HEK293 (cell line): ENCODE data around the gene NEURL1.
A peak's percentile ranks its signal among the peaks of the same experiment; 100 is the strongest.

Experiments
- CTCF ChIA-PET: fragments of 350-600 bp; formaldehyde crosslinking; extraction: SDS; loops from one replicate; lab custom pipeline; 2021; ENCODE audit warnings: antibody characterized with exemption; lab: Yijun Ruan, JAX
- POLR2A ChIA-PET: fragments of 300-600 bp; formaldehyde crosslinking; extraction: SDS; loops from one replicate; lab custom pipeline; 2020; ENCODE audit warnings: antibody characterized with exemption, inconsistent platforms; lab: Yijun Ruan, JAX
- H3K27ac ChIP-seq: fragments of 200-500 bp; sonication (Bioruptor generic); 2 replicates; pipeline ENCODE4 v1.5.1; 2014; ENCODE audit warnings: low read depth, low read length, control low read depth, inconsistent platforms; ENCODE audit errors: extremely low read depth
- H3K36me3 ChIP-seq, 2 experiments: fragments of 200-500 bp in 1 of 2; sonication (Bioruptor generic) in 1 of 2; 1 replicate in 1 of 2; 2 replicates in 1 of 2; pipeline ENCODE4 v1.5.1; 2014 to 2017; ENCODE audit warnings: inconsistent platforms in 2 of 2, low read length in 2 of 2; ENCODE audit not compliant: control insufficient read depth in 2 of 2, insufficient read depth in 1 of 2
- H3K4me1 ChIP-seq: fragments of 200-500 bp; sonication (Bioruptor generic); 2 replicates; pipeline ENCODE4 v1.5.1; 2014; ENCODE audit warnings: mild to moderate bottlenecking, low read length, inconsistent platforms; ENCODE audit not compliant: control insufficient read depth, insufficient read depth
- H3K4me3 ChIP-seq: 2 replicates; pipeline ENCODE4 v1.5.1; 2011; ENCODE audit warnings: low read depth, mild to moderate bottlenecking, control low read depth, low read length, moderate library complexity
- H3K9me3 ChIP-seq: fragments of 200-500 bp; sonication (Bioruptor generic); 2 replicates; pipeline ENCODE4 v1.5.1; 2014; ENCODE audit warnings: low read depth, low read length, inconsistent platforms; ENCODE audit not compliant: control insufficient read depth, insufficient read depth
- BCL11A ChIP-seq: fragments of 450-650 bp; formaldehyde crosslinking; IDR thresholded peaks from 2 replicates; pipeline ENCODE4 v1.5.1; 2016; ENCODE audit warnings: low read depth, missing biosample characterization, missing genetic modification characterization
- CTCF ChIP-seq: fragments of 450-650 bp; formaldehyde crosslinking; IDR thresholded peaks from 2 replicates; pipeline ENCODE4 v1.5.1; 2016; ENCODE audit warnings: missing biosample characterization, missing genetic modification characterization
- KLF1 ChIP-seq: fragments of 450-650 bp; formaldehyde crosslinking; IDR thresholded peaks from 2 replicates; pipeline ENCODE4 v1.5.1; 2016; ENCODE audit warnings: missing biosample characterization, missing genetic modification characterization
- PRDM10 ChIP-seq: fragments of 450-650 bp; formaldehyde crosslinking; IDR thresholded peaks from 2 replicates; pipeline ENCODE4 v1.5.1; 2016; ENCODE audit warnings: missing biosample characterization, missing genetic modification characterization
- SCRT2 ChIP-seq: fragments of 450-650 bp; formaldehyde crosslinking; IDR thresholded peaks from 2 replicates; pipeline ENCODE4 v1.5.1; 2016; ENCODE audit warnings: missing biosample characterization, missing genetic modification characterization
- SP7 ChIP-seq: fragments of 450-650 bp; formaldehyde crosslinking; IDR thresholded peaks from 2 replicates; pipeline ENCODE4 v1.5.1; 2016; ENCODE audit warnings: missing biosample characterization, missing genetic modification characterization
- TRIM28 ChIP-seq: IDR thresholded peaks from 2 replicates; pipeline ENCODE4 v1.6.1; 2011; ENCODE audit warnings: low read length, control low read depth, borderline replicate concordance
- ZBTB17 ChIP-seq: fragments of 450-650 bp; formaldehyde crosslinking; IDR thresholded peaks from 2 replicates; pipeline ENCODE4 v1.5.1; 2016; ENCODE audit warnings: missing biosample characterization, missing genetic modification characterization
- ZBTB8A ChIP-seq: fragments of 450-650 bp; formaldehyde crosslinking; IDR thresholded peaks from 2 replicates; pipeline ENCODE4 v1.5.1; 2016; ENCODE audit warnings: missing biosample characterization, missing genetic modification characterization
- ZFP3 ChIP-seq: fragments of 450-650 bp; formaldehyde crosslinking; IDR thresholded peaks from 2 replicates; pipeline ENCODE4 v1.5.1; 2016; ENCODE audit warnings: low read depth, missing biosample characterization, missing genetic modification characterization
- ZNF174 ChIP-seq: fragments of 450-650 bp; formaldehyde crosslinking; IDR thresholded peaks from 2 replicates; pipeline ENCODE4 v1.5.0; 2017; ENCODE audit warnings: missing biosample characterization, mild to moderate bottlenecking, missing genetic modification characterization
- ZNF184 ChIP-seq: fragments of 450-650 bp; IDR thresholded peaks from 2 replicates; pipeline ENCODE4 v1.5.1; 2018; ENCODE audit warnings: missing biosample characterization, mild to moderate bottlenecking, missing genetic modification characterization
- ZNF2 ChIP-seq: fragments of 450-650 bp; formaldehyde crosslinking; IDR thresholded peaks from 2 replicates; pipeline ENCODE4 v1.5.1; 2016; ENCODE audit warnings: missing biosample characterization, missing genetic modification characterization
- ZNF266 ChIP-seq: fragments of 450-650 bp; formaldehyde crosslinking; IDR thresholded peaks from 2 replicates; pipeline ENCODE4 v1.5.1; 2016; ENCODE audit warnings: missing biosample characterization, missing genetic modification characterization, low read depth
- ZNF274 ChIP-seq, 2 experiments: fragments of 200-500 bp in 1 of 2; fragments of 450-650 bp in 1 of 2; sonication (Bioruptor generic) in 1 of 2; formaldehyde crosslinking in 1 of 2; IDR thresholded peaks; 2 replicates each; pipeline versions ENCODE4 v1.5.1 to v1.6.1; 2014 to 2016; ENCODE audit warnings: borderline replicate concordance in 1 of 2, inconsistent platforms in 1 of 2, low read length in 1 of 2, missing biosample characterization in 1 of 2, missing genetic modification characterization in 1 of 2
- ZNF341 ChIP-seq: fragments of 450-650 bp; formaldehyde crosslinking; IDR thresholded peaks from 2 replicates; pipeline ENCODE4; 2016; ENCODE audit warnings: low read depth, missing biosample characterization, missing genetic modification characterization
- ZNF404 ChIP-seq: fragments of 450-650 bp; formaldehyde crosslinking; IDR thresholded peaks from 2 replicates; pipeline ENCODE4 v1.5.1; 2017; ENCODE audit warnings: missing biosample characterization, missing genetic modification characterization
- ZNF548 ChIP-seq: fragments of 450-650 bp; formaldehyde crosslinking; IDR thresholded peaks from 2 replicates; pipeline ENCODE4 v1.5.1; 2016; ENCODE audit warnings: missing biosample characterization, missing genetic modification characterization
- ZNF624 ChIP-seq: fragments of 450-650 bp; formaldehyde crosslinking; IDR thresholded peaks from 2 replicates; pipeline ENCODE4 v1.5.1; 2017; ENCODE audit warnings: missing biosample characterization, missing genetic modification characterization
- ZNF629 ChIP-seq: fragments of 450-650 bp; formaldehyde crosslinking; IDR thresholded peaks from 2 replicates; pipeline ENCODE4 v1.5.1; 2017; ENCODE audit warnings: missing biosample characterization, missing genetic modification characterization
- ZNF654 ChIP-seq: fragments of 450-650 bp; formaldehyde crosslinking; IDR thresholded peaks from 2 replicates; pipeline ENCODE4 v1.5.1; 2016; ENCODE audit warnings: low read depth, missing biosample characterization, missing genetic modification characterization
- ZNF660 ChIP-seq: fragments of 450-650 bp; IDR thresholded peaks from 2 replicates; pipeline ENCODE4 v1.5.1; 2018; ENCODE audit warnings: missing biosample characterization, mild to moderate bottlenecking, missing genetic modification characterization
- ZNF777 ChIP-seq: fragments of 450-650 bp; formaldehyde crosslinking; IDR thresholded peaks from 2 replicates; pipeline ENCODE4 v1.5.1; 2017; ENCODE audit warnings: missing biosample characterization, missing genetic modification characterization, borderline replicate concordance

Gene NEURL1

GRCh38 chr10:103590060-103590459 lies 96.6 kb downstream of the NEURL1 start:
- no peak overlapping the region for H3K27ac ChIP-seq
- ChIA-PET POLR2A (no interaction called here), CTCF (interaction anchor here (0.6 to 3.4 kb wide), 4 partner anchors 9 to 581 kb away, joined by 3 to 16 read pairs (median 10); no protein-coding TSS in a partner anchor)
- H3K4me1 ChIP-seq = no peaks in the 10 kb centered on the region
- H3K9me3 ChIP-seq = no peaks in the 10 kb centered on the region
- no peaks in the 10 kb centered on the region for H3K36me3 ChIP-seq
- H3K4me3 ChIP-seq = no peak overlapping the region
- TF ChIP-seq KLF1 (no peak), ZNF404 (tag by site-specific recombination) (no peak), ZNF174 (tag by site-specific recombination) (no peak), ZNF548 (no peak)

- no peak overlapping the region for H3K4me3 ChIP-seq
- no peaks in the 10 kb centered on the region for H3K9me3 ChIP-seq
- TF ChIP-seq TRIM28 = no peak
- TF ChIP-seq, all 188 proteins: peak for 0
- Histone ChIP-seq H3K4me1 (no peaks in the 10 kb centered on the region), H3K27ac (no peak overlapping the region), H3K36me3 (no peaks in the 10 kb centered on the region)
- POLR2A ChIA-PET = no interaction called here
- CTCF ChIA-PET = interaction anchor here (0.6 to 3.4 kb wide), 6 partner anchors 8 to 580 kb away, joined by 3 to 16 read pairs (median 5); no protein-coding TSS in a partner anchor
Observed at GRCh38 chr10:103590744-103591291, 97.3 kb downstream of the NEURL1 start.

GRCh38 chr10:103592186-103593021 lies 98.9 kb downstream of the NEURL1 start:
- Histone ChIP-seq H3K4me3 (no peak overlapping the region), H3K27ac (no peak overlapping the region), H3K36me3 (no peaks in the 10 kb centered on the region), H3K4me1 (no peaks in the 10 kb centered on the region), H3K9me3 (no peaks in the 10 kb centered on the region)
- POLR2A ChIA-PET = interaction anchor here (0.7 kb wide), 1 partner anchor 41 kb away, joined by 3 read pairs; no protein-coding TSS in a partner anchor
- no peak for TF ChIP-seq ZNF629 (tag by site-specific recombination)
- TF ChIP-seq ZNF624 (tag by site-specific recombination) = no peak
- peak; percentile 79 for TF ChIP-seq CTCF
- no peak for TF ChIP-seq ZFP3 (tag by site-specific recombination)
- no peak for TF ChIP-seq SP7 (tag by site-specific recombination)
- peak; percentile 30; the same call in 1 of the 2 replicates for TF ChIP-seq PRDM10 (tag by site-specific recombination)
- no peak for TF ChIP-seq ZNF274 (IDR thresholded peaks at IDR 0.05; ENCODE audit: low read length)
- TF ChIP-seq ZNF274 (tag by site-specific recombination; IDR thresholded peaks at IDR 0.05; ENCODE audit: borderline replicate concordance) = no peak
- no peak for TF ChIP-seq ZNF548
- TF ChIP-seq SCRT2 = no peak
- no peak for TF ChIP-seq ZNF266 (tag by site-specific recombination)
- peak; percentile 70 for TF ChIP-seq ZNF654 (tag by site-specific recombination)
- 0 out of 2 replicates have a peak, but pooled peaks have one; percentile 15 for TF ChIP-seq ZBTB17
- peak; percentile 85 for TF ChIP-seq ZNF2 (tag by site-specific recombination)
- no peak for TF ChIP-seq ZNF184 (tag by site-specific recombination)
- 0 out of 2 replicates have a peak, but pooled peaks have one; percentile 41 for TF ChIP-seq ZBTB8A
- TF ChIP-seq ZNF341 (tag by site-specific recombination) = no peak
- TF ChIP-seq BCL11A = no peak
- TF ChIP-seq ZNF660 = no peak
- TF ChIP-seq ZNF777 (tag by site-specific recombination) = no peak
- CTCF ChIA-PET = interaction anchor here (0.6 to 2.5 kb wide), 40 partner anchors 9 to 1463 kb away, joined by 3 to 16 read pairs (median 4); partner anchors contain the start of gene GSTO1
